PFSK-1 (cell line): ENCODE results near the gene RETREG1.

Experiments
- FOXP2 ChIP-seq: optimal IDR thresholded peaks from 2 replicates; pipeline ENCODE3; 2011; ENCODE audit warnings: borderline replicate concordance, control low read depth, inconsistent platforms; ENCODE audit not compliant: insufficient read depth; ENCODE audit errors: extremely low read length, extremely low read depth
- POLR2AphosphoS5 ChIP-seq: IDR thresholded peaks from 2 replicates; pipeline ENCODE4 v1.6.1; 2012; ENCODE audit warnings: low read depth, mild to moderate bottlenecking, control low read depth, low read length, moderate library complexity
- SIN3A ChIP-seq: IDR thresholded peaks from 2 replicates; pipeline ENCODE4 v1.6.1; 2012; ENCODE audit warnings: mild to moderate bottlenecking, low read length, moderate library complexity, borderline replicate concordance; ENCODE audit not compliant: insufficient read depth
- TAF1 ChIP-seq: IDR thresholded peaks from 2 replicates; pipeline ENCODE4 v1.6.1; 2012; ENCODE audit warnings: low read length, control low read depth, borderline replicate concordance; ENCODE audit not compliant: insufficient read depth
- TF ChIP-seq, protein P1 (sequence below), 2 experiments: IDR thresholded peaks; 2 replicates each; pipeline versions ENCODE4 v1.6.1 to v1.8.0; 2011 to 2012; ENCODE audit warnings: low read depth in 2 of 2, low read length in 2 of 2, control low read depth in 1 of 2, inconsistent platforms in 1 of 2, mild to moderate bottlenecking in 1 of 2, moderate library complexity in 1 of 2; ENCODE audit not compliant: insufficient read depth in 1 of 2

The RETREG1 gene

DNA sequence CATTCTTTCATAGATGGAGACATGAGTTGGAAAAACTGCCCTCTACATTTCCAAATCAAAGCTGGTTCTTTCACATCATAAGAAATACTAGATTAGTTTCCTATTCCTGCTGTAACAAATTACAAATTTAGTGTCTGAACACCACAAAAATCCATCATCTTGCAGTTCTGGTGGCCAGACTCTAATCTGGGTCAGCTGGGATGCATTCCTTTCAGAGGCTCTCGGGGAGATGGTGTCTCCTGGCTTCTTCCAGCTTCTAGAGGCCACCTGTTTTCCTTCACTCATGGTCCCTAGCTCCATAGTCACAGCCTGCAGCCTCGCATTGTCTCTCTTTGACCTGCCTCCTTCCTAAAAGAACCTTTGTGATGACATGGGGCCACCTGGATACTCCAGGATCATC, 65.2 kb downstream of the RETREG1 start:
- TF ChIP-seq FOXP2 (no peak), SIN3A (no peak), POLR2AphosphoS5 (no peak), TAF1 (no peak)
- TF ChIP-seq, protein P1, sequence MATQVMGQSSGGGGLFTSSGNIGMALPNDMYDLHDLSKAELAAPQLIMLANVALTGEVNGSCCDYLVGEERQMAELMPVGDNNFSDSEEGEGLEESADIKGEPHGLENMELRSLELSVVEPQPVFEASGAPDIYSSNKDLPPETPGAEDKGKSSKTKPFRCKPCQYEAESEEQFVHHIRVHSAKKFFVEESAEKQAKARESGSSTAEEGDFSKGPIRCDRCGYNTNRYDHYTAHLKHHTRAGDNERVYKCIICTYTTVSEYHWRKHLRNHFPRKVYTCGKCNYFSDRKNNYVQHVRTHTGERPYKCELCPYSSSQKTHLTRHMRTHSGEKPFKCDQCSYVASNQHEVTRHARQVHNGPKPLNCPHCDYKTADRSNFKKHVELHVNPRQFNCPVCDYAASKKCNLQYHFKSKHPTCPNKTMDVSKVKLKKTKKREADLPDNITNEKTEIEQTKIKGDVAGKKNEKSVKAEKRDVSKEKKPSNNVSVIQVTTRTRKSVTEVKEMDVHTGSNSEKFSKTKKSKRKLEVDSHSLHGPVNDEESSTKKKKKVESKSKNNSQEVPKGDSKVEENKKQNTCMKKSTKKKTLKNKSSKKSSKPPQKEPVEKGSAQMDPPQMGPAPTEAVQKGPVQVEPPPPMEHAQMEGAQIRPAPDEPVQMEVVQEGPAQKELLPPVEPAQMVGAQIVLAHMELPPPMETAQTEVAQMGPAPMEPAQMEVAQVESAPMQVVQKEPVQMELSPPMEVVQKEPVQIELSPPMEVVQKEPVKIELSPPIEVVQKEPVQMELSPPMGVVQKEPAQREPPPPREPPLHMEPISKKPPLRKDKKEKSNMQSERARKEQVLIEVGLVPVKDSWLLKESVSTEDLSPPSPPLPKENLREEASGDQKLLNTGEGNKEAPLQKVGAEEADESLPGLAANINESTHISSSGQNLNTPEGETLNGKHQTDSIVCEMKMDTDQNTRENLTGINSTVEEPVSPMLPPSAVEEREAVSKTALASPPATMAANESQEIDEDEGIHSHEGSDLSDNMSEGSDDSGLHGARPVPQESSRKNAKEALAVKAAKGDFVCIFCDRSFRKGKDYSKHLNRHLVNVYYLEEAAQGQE (IDR thresholded peaks at IDR 0.05; ENCODE audit: insufficient read depth in 1 of 2, low read depth in 2 of 2, low read length in 2 of 2): no peak

DNA sequence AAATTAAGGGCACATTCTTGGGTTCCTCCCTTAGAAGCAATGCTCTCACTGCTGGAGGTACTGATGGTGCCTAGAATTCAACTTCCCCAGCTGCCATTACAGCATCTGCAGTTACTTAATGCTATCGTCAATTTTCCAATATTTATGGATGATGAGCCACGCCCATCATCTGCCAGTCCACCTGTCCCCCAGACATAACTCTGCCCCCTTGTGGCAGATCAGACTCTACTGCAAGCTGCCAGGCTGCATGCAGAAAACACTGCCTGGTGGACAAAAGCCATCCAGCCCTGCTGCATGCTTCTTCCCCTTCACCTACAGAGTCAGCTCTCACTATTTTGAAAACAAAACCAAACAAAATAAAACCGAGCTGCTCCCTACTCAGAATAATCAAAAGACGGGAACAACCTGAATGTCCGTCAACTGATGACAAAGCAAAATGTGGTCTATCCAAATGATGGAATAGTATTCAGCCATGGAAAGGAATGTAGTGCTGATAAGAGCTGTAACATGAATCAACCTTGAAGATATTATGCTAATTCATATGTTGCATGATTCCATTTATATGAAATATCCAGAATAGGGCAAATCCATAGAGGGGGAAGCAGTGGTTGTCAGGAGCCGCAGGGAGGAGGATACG, 66.4 kb downstream of the RETREG1 start:
- TF ChIP-seq, protein P1 (IDR thresholded peaks at IDR 0.05; ENCODE audit: insufficient read depth in 1 of 2, low read depth in 2 of 2, low read length in 2 of 2): no peak
- TF ChIP-seq POLR2AphosphoS5: no peak
- no peak for TF ChIP-seq FOXP2
- TF ChIP-seq SIN3A: no peak
- no peak for TF ChIP-seq TAF1

DNA sequence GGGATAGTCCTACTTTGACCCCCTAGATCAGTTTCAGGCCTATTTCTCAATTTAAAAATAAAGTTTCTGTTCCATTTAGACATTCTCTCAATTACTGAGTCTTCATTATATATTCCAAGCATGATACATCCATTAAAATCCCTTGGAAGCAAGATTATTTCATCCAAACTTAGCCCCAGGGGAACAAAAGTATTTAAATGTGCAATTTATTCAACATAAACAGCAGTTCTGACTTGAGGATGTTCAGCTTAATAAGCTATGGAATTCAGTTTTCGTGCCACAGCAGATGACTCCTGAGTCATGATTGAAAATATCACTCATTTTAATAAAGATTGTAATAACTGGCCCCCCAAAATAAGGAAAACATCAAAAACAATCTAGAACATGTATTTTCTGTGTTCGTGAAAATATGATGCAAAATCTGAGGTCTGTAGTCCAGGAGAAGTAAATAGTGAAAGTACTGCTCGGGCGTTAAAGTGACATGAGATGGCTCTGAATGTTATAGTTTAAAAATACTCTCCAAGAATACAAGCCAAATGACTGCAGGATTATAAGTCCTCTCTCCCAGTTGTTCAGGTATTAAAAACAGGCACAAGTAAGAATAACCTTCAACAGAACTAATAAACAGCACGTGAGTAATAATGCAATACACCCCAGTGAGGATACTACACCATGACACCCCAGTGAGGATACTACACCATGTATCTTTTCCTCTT, 67.1 kb downstream of the RETREG1 start:
- TF ChIP-seq SIN3A (no peak), FOXP2 (no peak), POLR2AphosphoS5 (no peak), TAF1 (no peak)
- TF ChIP-seq, protein P1 (IDR thresholded peaks at IDR 0.05; ENCODE audit: insufficient read depth in 1 of 2, low read depth in 2 of 2, low read length in 2 of 2): no peak

DNA sequence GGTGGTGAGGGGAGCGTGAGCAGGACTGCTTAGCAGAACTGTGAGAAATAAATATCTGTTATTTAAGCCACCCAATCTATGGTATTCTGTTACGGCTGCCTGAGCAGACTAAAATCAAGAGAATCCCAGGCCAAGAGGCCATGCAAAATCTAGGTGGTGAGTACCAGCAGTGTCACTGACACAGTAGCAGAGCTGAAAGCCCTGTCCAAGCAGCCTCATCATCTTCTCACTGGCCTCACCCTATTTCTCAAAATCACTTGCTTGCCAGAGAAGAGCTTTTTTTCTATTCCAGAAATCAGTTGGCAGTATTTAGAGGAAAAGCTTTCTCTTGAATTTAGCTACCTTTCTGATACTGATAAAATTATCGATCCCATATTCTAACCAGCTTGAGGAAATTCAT, 68.0 kb downstream of the RETREG1 start:
- no peak for TF ChIP-seq POLR2AphosphoS5
- TF ChIP-seq, protein P1 (IDR thresholded peaks at IDR 0.05; ENCODE audit: insufficient read depth in 1 of 2, low read depth in 2 of 2, low read length in 2 of 2): no peak
- TF ChIP-seq FOXP2: no peak
- TF ChIP-seq SIN3A: no peak
- TF ChIP-seq TAF1: no peak
